OCI-LY7 (cell line): ENCODE measurements around the gene SIGLEC1.

Source experiments
- CTCF ChIP-seq: fragments of 200-600 bp; sonication (generic); conservative IDR thresholded peaks from 2 replicates; pipeline ENCODE4 v1.5.1; 2014; ENCODE audit warnings: mild to moderate bottlenecking, antibody characterized with exemption, low read length, moderate library complexity, mixed read lengths
- EZH2phosphoT487 ChIP-seq: fragments of 200-600 bp; sonication (generic); IDR thresholded peaks from 2 replicates; pipeline ENCODE4 v1.6.1; 2018; ENCODE audit warnings: low read depth, borderline replicate concordance, mild to moderate bottlenecking, mixed run types, antibody characterized with exemption, low read length, moderate library complexity, mixed read lengths

- TF ChIP-seq CTCF = no peak
- no peak for TF ChIP-seq EZH2phosphoT487
Observed at GRCh38 chr20:3735768-3736167, 23.4 kb upstream of the SIGLEC1 start.
